ENCODE results near the gene MTHFD1L.

DNA sequence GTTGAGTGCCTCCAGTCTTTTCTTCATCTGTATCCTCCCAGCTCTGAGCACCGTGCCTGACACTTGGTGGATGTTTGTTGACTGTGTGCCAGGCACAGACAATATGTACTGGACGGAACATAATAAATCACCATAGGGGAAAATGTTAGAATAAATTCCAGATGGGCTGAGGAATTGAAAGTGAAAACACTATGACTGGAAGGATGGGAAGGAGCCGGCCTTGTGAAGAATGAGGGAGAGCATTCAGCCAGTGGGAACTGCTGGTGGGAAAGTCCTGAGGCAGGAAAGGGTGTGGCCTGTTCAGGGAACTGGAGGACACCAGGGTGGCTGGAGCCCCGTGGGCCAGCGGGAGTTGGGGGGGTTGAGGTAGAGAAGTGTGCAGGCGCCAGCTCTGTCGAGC is 75.4 kb downstream of the MTHFD1L start:
- TF ChIP-seq TCF12 (IDR thresholded peaks at IDR 0.05; ENCODE audit: low read depth, low read length) (no peak), CBX8 (IDR thresholded peaks at IDR 0.05; ENCODE audit: borderline replicate concordance, low read depth, low read length) (no peak)

Measured in H1 (cell line).